Measurements from ENCODE around the gene CXCL1. TPM values are rescaled to one million over a fixed set of nuclear protein-coding genes. Genes with fewer than 3 reads are reported as not detected.
"Not testable (repeated sequence)": the region's sequence is repeated elsewhere in the genome, so short reads cannot be mapped to it uniquely, and the experiment has no call there.

CXCL1 gene
- total RNA-seq, 1 donor from 2014 or later: 0.52 TPM

- no peak overlapping the region for H3K9ac ChIP-seq (ENCODE audit: low read depth in 1 of 3, low read length in 3 of 3)
- no peak overlapping the region for H3K27ac ChIP-seq (ENCODE audit: low read depth, low read length)
- no peak overlapping the region for H3K4me3 ChIP-seq (ENCODE audit: low read length in 3 of 3)
- H3K9me3 ChIP-seq (ENCODE audit: control insufficient read depth in 3 of 3, low read length in 3 of 3): no peaks in the 10 kb centered on the region
- H3K27me3 ChIP-seq (ENCODE audit: control insufficient read depth in 3 of 3, insufficient read depth in 3 of 3, low read length in 3 of 3): no peaks in the 10 kb centered on the region
- no peaks in the 10 kb centered on the region for H3K36me3 ChIP-seq (ENCODE audit: control insufficient read depth in 3 of 3, insufficient read depth in 3 of 3, low read length in 3 of 3)
- H3K4me1 ChIP-seq (ENCODE audit: control insufficient read depth in 3 of 3, insufficient read depth in 3 of 3, low read length in 3 of 3): no peaks in the 10 kb centered on the region
Measured at GRCh38 chr4:73894001-73894400, 24.8 kb downstream of the CXCL1 start.

- no peaks in the 10 kb centered on the region for H3K4me1 ChIP-seq (ENCODE audit: control insufficient read depth in 3 of 3, insufficient read depth in 3 of 3, low read length in 3 of 3)
- H3K9me3 ChIP-seq (ENCODE audit: control insufficient read depth in 3 of 3, low read length in 3 of 3): no peaks in the 10 kb centered on the region
- H3K27me3 ChIP-seq (ENCODE audit: control insufficient read depth in 3 of 3, insufficient read depth in 3 of 3, low read length in 3 of 3): no peaks in the 10 kb centered on the region
- H3K27ac ChIP-seq (ENCODE audit: low read depth, low read length): no peak overlapping the region
- H3K9ac ChIP-seq (ENCODE audit: low read depth in 1 of 3, low read length in 3 of 3): no peak overlapping the region
- no peak overlapping the region for H3K4me3 ChIP-seq (ENCODE audit: low read length in 3 of 3)
- no peaks in the 10 kb centered on the region for H3K36me3 ChIP-seq (ENCODE audit: control insufficient read depth in 3 of 3, insufficient read depth in 3 of 3, low read length in 3 of 3)
Measured at GRCh38 chr4:73895201-73896175, 26.3 kb downstream of the CXCL1 start.

- H3K9ac ChIP-seq (ENCODE audit: low read depth in 1 of 3, low read length in 3 of 3): no peak overlapping the region
- no peaks in the 10 kb centered on the region for H3K27me3 ChIP-seq (ENCODE audit: control insufficient read depth in 3 of 3, insufficient read depth in 3 of 3, low read length in 3 of 3)
- no peak overlapping the region for H3K27ac ChIP-seq (ENCODE audit: low read depth, low read length)
- no peak overlapping the region for H3K4me3 ChIP-seq (ENCODE audit: low read length in 3 of 3)
- no peaks in the 10 kb centered on the region for H3K4me1 ChIP-seq (ENCODE audit: control insufficient read depth in 3 of 3, insufficient read depth in 3 of 3, low read length in 3 of 3)
- H3K36me3 ChIP-seq (ENCODE audit: control insufficient read depth in 3 of 3, insufficient read depth in 3 of 3, low read length in 3 of 3): no peaks in the 10 kb centered on the region
- H3K9me3 ChIP-seq (ENCODE audit: control insufficient read depth in 3 of 3, low read length in 3 of 3): no peaks in the 10 kb centered on the region
Measured at GRCh38 chr4:73896416-73896815, 27.2 kb downstream of the CXCL1 start.

GRCh38 chr4:73897380-73898136, 28.4 kb downstream of the CXCL1 start:
- no peaks in the 10 kb centered on the region for H3K4me1 ChIP-seq (ENCODE audit: control insufficient read depth in 3 of 3, insufficient read depth in 3 of 3, low read length in 3 of 3)
- H3K27ac ChIP-seq (ENCODE audit: low read depth, low read length): no peak overlapping the region
- H3K4me3 ChIP-seq (ENCODE audit: low read length in 3 of 3): no peak overlapping the region
- no peaks in the 10 kb centered on the region for H3K27me3 ChIP-seq (ENCODE audit: control insufficient read depth in 3 of 3, insufficient read depth in 3 of 3, low read length in 3 of 3)
- no peak overlapping the region for H3K9ac ChIP-seq (ENCODE audit: low read depth in 1 of 3, low read length in 3 of 3)
- H3K9me3 ChIP-seq (ENCODE audit: control insufficient read depth in 3 of 3, low read length in 3 of 3): no peaks in the 10 kb centered on the region
- no peaks in the 10 kb centered on the region for H3K36me3 ChIP-seq (ENCODE audit: control insufficient read depth in 3 of 3, insufficient read depth in 3 of 3, low read length in 3 of 3)

DNA sequence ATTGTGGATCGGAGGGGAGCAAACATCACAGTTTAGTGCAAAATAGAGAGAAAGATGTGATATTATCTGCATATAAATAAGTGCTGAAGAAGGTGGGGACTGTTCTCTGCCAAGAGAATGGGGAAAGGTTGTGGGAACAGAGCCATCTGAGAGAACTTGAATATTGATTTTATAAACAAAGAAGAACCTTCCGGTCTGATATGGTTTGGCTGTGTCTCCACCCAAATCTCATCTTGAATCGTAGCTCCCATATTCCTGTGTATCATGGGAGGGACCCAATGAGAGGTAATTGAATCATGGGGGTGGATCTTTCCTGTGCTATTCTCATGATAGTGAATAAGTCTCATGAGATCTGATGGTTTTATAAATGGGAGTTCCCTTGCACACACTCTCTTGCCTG, 30.1 kb downstream of the CXCL1 start:
- H3K4me1 ChIP-seq (ENCODE audit: control insufficient read depth in 3 of 3, insufficient read depth in 3 of 3, low read length in 3 of 3); H3K4me3 ChIP-seq (ENCODE audit: low read length in 3 of 3); H3K27me3 ChIP-seq (ENCODE audit: control insufficient read depth in 3 of 3, insufficient read depth in 3 of 3, low read length in 3 of 3); H3K27ac ChIP-seq (ENCODE audit: low read depth, low read length); H3K9ac ChIP-seq (ENCODE audit: low read depth in 1 of 3, low read length in 3 of 3); H3K9me3 ChIP-seq (ENCODE audit: control insufficient read depth in 3 of 3, low read length in 3 of 3); H3K36me3 ChIP-seq (ENCODE audit: control insufficient read depth in 3 of 3, insufficient read depth in 3 of 3, low read length in 3 of 3): not testable (repeated sequence)

DNA sequence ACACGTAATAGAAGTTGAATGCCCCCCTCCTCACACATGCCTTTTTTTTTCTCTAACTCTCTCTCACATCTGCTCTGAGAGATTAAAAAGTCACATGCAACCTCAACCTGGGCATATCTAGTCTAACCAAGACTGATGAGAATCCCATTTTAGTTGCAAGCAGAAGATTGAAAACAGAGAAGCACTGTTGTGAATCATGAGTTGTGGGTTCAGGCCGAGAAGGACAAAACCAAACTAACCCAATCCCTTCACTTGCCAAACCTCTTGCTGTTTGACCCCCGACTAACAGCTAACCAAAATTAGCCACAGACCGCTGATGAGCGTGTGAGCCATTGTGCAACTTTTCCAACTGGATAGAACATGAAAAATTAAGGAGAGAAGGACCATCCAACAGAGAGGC, 31.8 kb downstream of the CXCL1 start:
- Histone ChIP-seq H3K27me3 (ENCODE audit: control insufficient read depth in 3 of 3, insufficient read depth in 3 of 3, low read length in 3 of 3) (no peaks in the 10 kb centered on the region), H3K4me3 (ENCODE audit: low read length in 3 of 3) (no peak overlapping the region), H3K4me1 (ENCODE audit: control insufficient read depth in 3 of 3, insufficient read depth in 3 of 3, low read length in 3 of 3) (no peaks in the 10 kb centered on the region), H3K27ac (ENCODE audit: low read depth, low read length) (no peak overlapping the region), H3K36me3 (ENCODE audit: control insufficient read depth in 3 of 3, insufficient read depth in 3 of 3, low read length in 3 of 3) (no peaks in the 10 kb centered on the region), H3K9ac (ENCODE audit: low read depth in 1 of 3, low read length in 3 of 3) (no peak overlapping the region), H3K9me3 (ENCODE audit: control insufficient read depth in 3 of 3, low read length in 3 of 3) (no peaks in the 10 kb centered on the region)

DNA sequence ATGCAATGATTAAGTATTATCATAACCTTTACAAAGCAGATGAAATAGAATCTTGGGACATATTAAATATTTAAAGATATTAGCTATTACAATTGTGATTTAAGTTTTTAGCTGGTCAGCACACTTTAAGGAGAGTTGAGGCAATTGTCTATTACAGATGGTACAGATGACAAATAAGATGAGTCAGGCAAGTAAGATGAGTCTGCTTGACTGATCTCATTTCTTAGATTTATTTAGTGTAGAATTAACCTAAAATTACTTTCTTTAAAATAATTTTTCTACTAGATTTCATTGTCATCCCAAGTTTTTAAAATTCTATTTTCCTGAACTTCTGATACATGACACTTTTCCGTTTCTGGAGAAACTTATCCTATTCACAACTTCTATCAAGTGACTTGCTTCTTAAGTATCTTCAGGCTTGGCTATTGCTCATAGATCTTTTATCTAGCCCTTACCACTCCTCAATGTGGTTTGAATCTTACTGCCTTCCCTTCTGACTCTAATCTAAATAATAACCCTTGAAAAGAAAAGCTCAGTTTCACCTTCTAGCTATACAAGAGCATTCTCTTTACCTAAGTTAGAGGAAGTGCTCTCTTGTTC, 32.9 kb downstream of the CXCL1 start:
- no peaks in the 10 kb centered on the region for H3K4me1 ChIP-seq (ENCODE audit: control insufficient read depth in 3 of 3, insufficient read depth in 3 of 3, low read length in 3 of 3)
- H3K27ac ChIP-seq (ENCODE audit: low read depth, low read length): no peak overlapping the region
- no peak overlapping the region for H3K4me3 ChIP-seq (ENCODE audit: low read length in 3 of 3)
- no peaks in the 10 kb centered on the region for H3K36me3 ChIP-seq (ENCODE audit: control insufficient read depth in 3 of 3, insufficient read depth in 3 of 3, low read length in 3 of 3)
- no peaks in the 10 kb centered on the region for H3K9me3 ChIP-seq (ENCODE audit: control insufficient read depth in 3 of 3, low read length in 3 of 3)
- H3K27me3 ChIP-seq (ENCODE audit: control insufficient read depth in 3 of 3, insufficient read depth in 3 of 3, low read length in 3 of 3): no peaks in the 10 kb centered on the region
- no peak overlapping the region for H3K9ac ChIP-seq (ENCODE audit: low read depth in 1 of 3, low read length in 3 of 3)

DNA sequence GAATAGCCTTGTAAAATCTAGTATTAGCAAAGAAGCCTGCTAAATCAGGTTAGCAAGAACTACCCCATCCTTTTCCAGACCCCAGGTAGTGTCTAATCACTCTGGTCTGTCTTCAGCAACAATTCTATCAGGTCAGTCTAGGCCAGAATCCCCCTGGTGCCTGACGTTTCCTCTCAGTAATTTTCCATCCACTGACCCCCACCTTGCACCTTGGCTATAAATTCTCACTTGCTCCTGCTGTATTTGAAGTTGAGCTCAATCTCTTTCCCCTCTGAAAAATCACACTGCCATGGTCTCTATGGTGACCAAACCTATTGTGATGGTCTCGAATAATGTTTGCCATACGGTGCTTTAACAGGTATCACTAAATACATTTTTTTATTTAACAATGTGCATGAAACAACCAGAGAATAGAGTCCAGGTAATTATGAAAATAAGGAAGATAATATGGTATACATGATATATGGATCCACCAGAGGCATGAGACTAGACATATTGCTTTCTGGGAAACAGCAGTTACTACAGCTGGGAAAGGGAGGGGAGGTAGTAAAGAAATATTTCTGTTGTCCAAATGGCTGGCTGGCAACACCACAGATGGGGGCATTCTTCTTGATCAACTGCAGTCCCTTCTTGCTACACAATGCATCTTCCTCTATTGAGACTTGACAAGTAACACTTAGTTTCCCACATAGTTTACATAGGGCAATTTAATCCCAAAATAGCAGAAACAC, 33.8 kb downstream of the CXCL1 start:
- H3K9ac ChIP-seq (ENCODE audit: low read depth in 1 of 3, low read length in 3 of 3): no peak overlapping the region
- H3K36me3 ChIP-seq (ENCODE audit: control insufficient read depth in 3 of 3, insufficient read depth in 3 of 3, low read length in 3 of 3): no peaks in the 10 kb centered on the region
- no peaks in the 10 kb centered on the region for H3K9me3 ChIP-seq (ENCODE audit: control insufficient read depth in 3 of 3, low read length in 3 of 3)
- H3K27me3 ChIP-seq (ENCODE audit: control insufficient read depth in 3 of 3, insufficient read depth in 3 of 3, low read length in 3 of 3): no peaks in the 10 kb centered on the region
- H3K4me3 ChIP-seq (ENCODE audit: low read length in 3 of 3): no peak overlapping the region
- H3K4me1 ChIP-seq (ENCODE audit: control insufficient read depth in 3 of 3, insufficient read depth in 3 of 3, low read length in 3 of 3): no peaks in the 10 kb centered on the region
- H3K27ac ChIP-seq (ENCODE audit: low read depth, low read length): no peak overlapping the region

- H3K36me3 ChIP-seq (ENCODE audit: control insufficient read depth in 3 of 3, insufficient read depth in 3 of 3, low read length in 3 of 3): no peaks in the 10 kb centered on the region
Measured at GRCh38 chr4:73904491-73904890, 35.3 kb downstream of the CXCL1 start.

More at GRCh38 chr4:73904491-73904890, 35.3 kb downstream of the CXCL1 start:
- no peak overlapping the region for H3K4me3 ChIP-seq (ENCODE audit: low read length in 3 of 3)
- H3K27ac ChIP-seq (ENCODE audit: low read depth, low read length): no peak overlapping the region
- no peak overlapping the region for H3K9ac ChIP-seq (ENCODE audit: low read depth in 1 of 3, low read length in 3 of 3)
- H3K27me3 ChIP-seq (ENCODE audit: control insufficient read depth in 3 of 3, insufficient read depth in 3 of 3, low read length in 3 of 3): no peaks in the 10 kb centered on the region
- H3K9me3 ChIP-seq (ENCODE audit: control insufficient read depth in 3 of 3, low read length in 3 of 3): no peaks in the 10 kb centered on the region
- no peaks in the 10 kb centered on the region for H3K4me1 ChIP-seq (ENCODE audit: control insufficient read depth in 3 of 3, insufficient read depth in 3 of 3, low read length in 3 of 3)

Measured in skeletal muscle tissue (tissue), 4 donors.